Measurements from ENCODE around the gene CDHR3. TPM values are rescaled to one million over a fixed set of nuclear protein-coding genes. Genes with fewer than 3 reads are reported as not detected.
"Not testable (repeated sequence)": the region's sequence is repeated elsewhere in the genome, so short reads cannot be mapped to it uniquely, and the experiment has no call there.

Gene CDHR3
- total and polyA plus RNA-seq, 2 donors, result 4.0 to 10.8 TPM

GRCh38 chr7:105978035-105978434 is 15.0 kb downstream of the CDHR3 start:
- 88% methylated on average over 3 of the region's 3 CpGs for WGBS
- H3K4me1 ChIP-seq (ENCODE audit: insufficient read depth), result no peaks in the 10 kb centered on the region
- H3K36me3 ChIP-seq (ENCODE audit: insufficient read depth), result no peaks in the 10 kb centered on the region
- DNase-seq (ENCODE audit: extremely low spot score), result no peak
- no peak overlapping the region for H3K4me3 ChIP-seq (ENCODE audit: low read depth, low read length)
- no peak overlapping the region for H3K27ac ChIP-seq (ENCODE audit: low read depth)

- Histone ChIP-seq H3K36me3 (ENCODE audit: insufficient read depth) (no peaks in the 10 kb centered on the region), H3K4me3 (ENCODE audit: low read depth, low read length) (no peak overlapping the region), H3K4me1 (ENCODE audit: insufficient read depth) (no peaks in the 10 kb centered on the region), H3K27ac (ENCODE audit: low read depth) (no peak overlapping the region)
- no peak for DNase-seq (ENCODE audit: extremely low spot score)
- 100% methylated on average over 2 of the region's 2 CpGs for WGBS
Observed at GRCh38 chr7:105978974-105979373, 15.9 kb downstream of the CDHR3 start.

- Histone ChIP-seq H3K36me3 (ENCODE audit: insufficient read depth) (no peaks in the 10 kb centered on the region), H3K4me1 (ENCODE audit: insufficient read depth) (no peaks in the 10 kb centered on the region), H3K27ac (ENCODE audit: low read depth) (no peak overlapping the region), H3K4me3 (ENCODE audit: low read depth, low read length) (no peak overlapping the region)
- no peak for DNase-seq (ENCODE audit: extremely low spot score)
- WGBS, result 91% methylated on average over 2 of the region's 2 CpGs
Observed at GRCh38 chr7:105979405-105979804, 16.3 kb downstream of the CDHR3 start.

GRCh38 chr7:105980645-105981396 is 17.8 kb downstream of the CDHR3 start:
- Histone ChIP-seq H3K4me1 (ENCODE audit: insufficient read depth) (no peaks in the 10 kb centered on the region), H3K4me3 (ENCODE audit: low read depth, low read length) (no peak overlapping the region), H3K36me3 (ENCODE audit: insufficient read depth) (no peaks in the 10 kb centered on the region), H3K27ac (ENCODE audit: low read depth) (no peak overlapping the region)
- DNase-seq (ENCODE audit: extremely low spot score), result no peak
- 87% methylated on average over 3 of the region's 3 CpGs for WGBS

GRCh38 chr7:105982388-105982787 is 19.3 kb downstream of the CDHR3 start:
- Histone ChIP-seq H3K36me3 (ENCODE audit: insufficient read depth) (no peaks in the 10 kb centered on the region), H3K27ac (ENCODE audit: low read depth) (no peak overlapping the region), H3K4me3 (ENCODE audit: low read depth, low read length) (no peak overlapping the region), H3K4me1 (ENCODE audit: insufficient read depth) (no peaks in the 10 kb centered on the region)
- WGBS, result 78% methylated on average over 2 of the region's 2 CpGs
- DNase-seq (ENCODE audit: extremely low spot score), result no peak

GRCh38 chr7:105984808-105985207 is 21.7 kb downstream of the CDHR3 start:
- not testable (repeated sequence) for DNase-seq (ENCODE audit: extremely low spot score); H3K4me3 ChIP-seq (ENCODE audit: low read depth, low read length); H3K36me3 ChIP-seq (ENCODE audit: insufficient read depth); H3K27ac ChIP-seq (ENCODE audit: low read depth); H3K4me1 ChIP-seq (ENCODE audit: insufficient read depth)
- 91% methylated on average over 6 of the region's 6 CpGs for WGBS

GRCh38 chr7:105985229-105985628 is 22.2 kb downstream of the CDHR3 start:
- DNase-seq (ENCODE audit: extremely low spot score), result no peak
- H3K4me1 ChIP-seq (ENCODE audit: insufficient read depth), result no peaks in the 10 kb centered on the region
- no peak overlapping the region for H3K4me3 ChIP-seq (ENCODE audit: low read depth, low read length)
- H3K36me3 ChIP-seq (ENCODE audit: insufficient read depth), result no peaks in the 10 kb centered on the region
- no peak overlapping the region for H3K27ac ChIP-seq (ENCODE audit: low read depth)
- 69% methylated on average over 4 of the region's 4 CpGs for WGBS

- no peak for DNase-seq (ENCODE audit: extremely low spot score)
- 86% methylated on average over 2 of the region's 2 CpGs for WGBS
- H3K4me3 ChIP-seq (ENCODE audit: low read depth, low read length), result no peak overlapping the region
- no peaks in the 10 kb centered on the region for H3K4me1 ChIP-seq (ENCODE audit: insufficient read depth)
- no peaks in the 10 kb centered on the region for H3K36me3 ChIP-seq (ENCODE audit: insufficient read depth)
- no peak overlapping the region for H3K27ac ChIP-seq (ENCODE audit: low read depth)
Observed at GRCh38 chr7:105985672-105986215, 22.7 kb downstream of the CDHR3 start.

GRCh38 chr7:105987046-105987445 is 24.0 kb downstream of the CDHR3 start:
- H3K27ac ChIP-seq (ENCODE audit: low read depth), result no peak overlapping the region
- H3K36me3 ChIP-seq (ENCODE audit: insufficient read depth), result no peaks in the 10 kb centered on the region
- DNase-seq (ENCODE audit: extremely low spot score), result no peak
- H3K4me3 ChIP-seq (ENCODE audit: low read depth, low read length), result no peak overlapping the region
- H3K4me1 ChIP-seq (ENCODE audit: insufficient read depth), result no peaks in the 10 kb centered on the region
- WGBS, result 89% methylated on average over 2 of the region's 2 CpGs

GRCh38 chr7:105988276-105988675 is 25.2 kb downstream of the CDHR3 start:
- no peak overlapping the region for H3K4me3 ChIP-seq (ENCODE audit: low read depth, low read length)
- DNase-seq (ENCODE audit: extremely low spot score), result no peak
- H3K27ac ChIP-seq (ENCODE audit: low read depth), result no peak overlapping the region
- WGBS, result 85% methylated on average over 3 of the region's 3 CpGs
- no peaks in the 10 kb centered on the region for H3K36me3 ChIP-seq (ENCODE audit: insufficient read depth)
- H3K4me1 ChIP-seq (ENCODE audit: insufficient read depth), result no peaks in the 10 kb centered on the region

- no peaks in the 10 kb centered on the region for H3K36me3 ChIP-seq (ENCODE audit: insufficient read depth)
- no peaks in the 10 kb centered on the region for H3K4me1 ChIP-seq (ENCODE audit: insufficient read depth)
- no peak overlapping the region for H3K27ac ChIP-seq (ENCODE audit: low read depth)
- 64% methylated on average over 2 of the region's 2 CpGs for WGBS
- DNase-seq (ENCODE audit: extremely low spot score), result no peak
- no peak overlapping the region for H3K4me3 ChIP-seq (ENCODE audit: low read depth, low read length)
Observed at GRCh38 chr7:105989191-105989590, 26.1 kb downstream of the CDHR3 start.

- no peak overlapping the region for H3K27ac ChIP-seq (ENCODE audit: low read depth)
Observed at GRCh38 chr7:105989686-105990085, 26.6 kb downstream of the CDHR3 start.

GRCh38 chr7:105990141-105990540 is 27.1 kb downstream of the CDHR3 start:
- 50% methylated on average over 7 of the region's 7 CpGs for WGBS
- Histone ChIP-seq H3K36me3 (ENCODE audit: insufficient read depth) (no peaks in the 10 kb centered on the region), H3K27ac (ENCODE audit: low read depth) (no peak overlapping the region), H3K4me1 (ENCODE audit: insufficient read depth) (no peaks in the 10 kb centered on the region), H3K4me3 (ENCODE audit: low read depth, low read length) (no peak overlapping the region)
- no peak for DNase-seq (ENCODE audit: extremely low spot score)

More at GRCh38 chr7:105989686-105990085, 26.6 kb downstream of the CDHR3 start:
- no peaks in the 10 kb centered on the region for H3K4me1 ChIP-seq (ENCODE audit: insufficient read depth)
- H3K4me3 ChIP-seq (ENCODE audit: low read depth, low read length), result no peak overlapping the region
- DNase-seq (ENCODE audit: extremely low spot score), result no peak
- no peaks in the 10 kb centered on the region for H3K36me3 ChIP-seq (ENCODE audit: insufficient read depth)

- Histone ChIP-seq H3K36me3 (ENCODE audit: insufficient read depth) (no peaks in the 10 kb centered on the region), H3K4me3 (ENCODE audit: low read depth, low read length) (no peak overlapping the region), H3K27ac (ENCODE audit: low read depth) (no peak overlapping the region), H3K4me1 (ENCODE audit: insufficient read depth) (no peaks in the 10 kb centered on the region)
- WGBS, result 41% methylated on average over 5 of the region's 5 CpGs
- DNase-seq (ENCODE audit: extremely low spot score), result peak; percentile 20
Observed at GRCh38 chr7:105990727-105991453, 27.8 kb downstream of the CDHR3 start.

Data from urinary bladder (tissue), 4 donors.